Raji (cell line): Measurements from ENCODE around the gene TTC28.

Experiments
- POLR2A ChIP-seq: IDR thresholded peaks from 2 replicates; pipeline ENCODE4 v1.6.1; 2011; ENCODE audit warnings: low read depth, low read length, control low read depth; ENCODE audit not compliant: insufficient read depth

TTC28 gene

DNA sequence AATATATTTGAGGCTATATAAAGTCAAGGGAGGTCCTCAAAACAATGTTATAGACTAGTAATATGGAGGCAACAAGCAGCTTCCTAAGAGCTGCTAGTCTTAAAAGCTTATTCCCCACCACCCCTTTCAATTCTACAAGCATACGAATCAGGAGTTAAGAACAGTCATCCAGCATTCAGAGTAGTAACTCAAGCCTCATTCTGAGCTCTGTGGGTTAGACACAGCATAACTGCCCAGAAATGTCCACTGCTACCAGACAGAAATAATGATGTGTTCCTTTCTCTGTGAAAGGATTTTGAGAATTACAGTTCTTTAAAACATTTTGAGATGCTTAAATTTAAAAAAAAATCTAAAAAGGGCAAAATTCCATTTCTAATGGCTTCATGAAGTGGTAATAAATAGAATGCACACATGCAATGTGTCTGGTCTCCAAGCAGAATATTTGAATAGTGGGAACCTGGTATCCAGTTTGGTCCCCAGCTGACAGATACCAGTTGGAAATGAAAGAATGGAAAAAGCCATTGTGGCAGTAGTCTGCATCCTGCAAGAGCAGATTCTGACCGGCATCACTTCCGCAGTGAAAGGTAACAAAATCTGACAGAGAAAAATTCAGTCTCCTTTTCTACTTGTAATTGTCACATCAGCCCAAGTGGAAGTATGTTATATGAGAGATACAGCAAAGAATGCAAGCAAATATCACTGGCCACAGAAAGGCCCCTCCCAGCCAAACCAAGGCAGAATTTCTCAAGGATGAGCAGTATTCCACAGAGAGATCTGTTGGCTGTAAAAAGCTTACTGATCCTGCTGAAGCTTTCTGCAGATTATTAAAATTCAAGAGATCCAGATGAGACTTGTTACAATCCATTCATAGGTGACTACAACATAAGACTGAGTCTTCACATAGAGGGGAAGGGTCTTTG is 449.8 kb downstream of the TTC28 start:
- no peak for TF ChIP-seq POLR2A

DNA sequence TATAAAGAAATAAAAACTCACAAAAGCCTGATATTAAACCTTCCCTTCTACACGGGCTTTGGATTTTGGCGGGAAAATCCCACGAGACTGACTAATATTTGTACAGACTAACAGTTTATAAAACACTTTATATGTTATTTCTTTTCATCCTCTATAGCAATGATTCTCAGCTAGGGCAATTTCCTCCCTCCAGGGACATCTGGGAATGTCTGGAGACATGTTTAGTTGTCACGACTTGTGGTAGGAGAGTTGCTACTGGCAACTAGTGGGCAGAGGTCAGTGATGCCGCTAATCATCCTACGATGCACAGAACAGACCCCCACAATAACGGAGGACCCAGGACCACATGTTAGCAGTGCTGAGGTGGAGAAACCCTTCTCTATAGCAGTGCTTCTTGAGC is 455.8 kb downstream of the TTC28 start:
- TF ChIP-seq POLR2A: no peak

DNA sequence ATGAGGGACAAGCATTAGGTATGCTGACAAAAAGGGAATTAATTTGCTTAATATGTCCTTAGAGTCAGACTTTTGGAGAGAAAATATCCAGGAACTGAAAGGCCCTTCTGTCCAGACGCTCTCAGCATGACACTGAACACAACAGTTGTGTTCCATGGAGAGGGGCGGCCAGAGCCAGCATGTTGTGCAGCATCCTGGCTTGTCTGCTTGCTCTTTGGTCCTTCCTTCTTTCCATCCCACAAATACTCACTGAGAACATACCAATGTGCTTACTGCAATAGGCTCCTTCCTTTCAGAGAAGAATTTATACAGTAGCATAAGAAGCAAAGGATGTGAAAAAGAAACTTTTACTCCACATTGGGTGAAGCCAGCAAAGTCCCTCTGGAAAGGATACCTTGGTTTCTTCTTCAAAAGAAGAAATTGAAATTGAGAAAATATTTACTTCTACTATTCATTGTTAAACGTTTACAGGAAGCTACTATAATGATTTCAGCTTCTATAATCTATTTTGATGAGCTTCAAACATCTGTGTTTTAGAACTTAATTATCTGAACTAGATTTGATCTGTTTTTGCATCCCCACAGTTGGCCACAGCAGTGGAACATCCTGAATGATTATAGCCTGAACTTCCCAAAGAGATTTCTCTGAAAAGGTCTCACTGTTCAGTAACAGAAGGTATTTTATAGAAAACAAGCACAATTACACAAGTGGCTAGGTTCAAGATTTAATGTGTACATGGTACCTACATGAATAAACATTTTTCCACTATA is 456.5 kb downstream of the TTC28 start:
- TF ChIP-seq POLR2A: no peak

DNA sequence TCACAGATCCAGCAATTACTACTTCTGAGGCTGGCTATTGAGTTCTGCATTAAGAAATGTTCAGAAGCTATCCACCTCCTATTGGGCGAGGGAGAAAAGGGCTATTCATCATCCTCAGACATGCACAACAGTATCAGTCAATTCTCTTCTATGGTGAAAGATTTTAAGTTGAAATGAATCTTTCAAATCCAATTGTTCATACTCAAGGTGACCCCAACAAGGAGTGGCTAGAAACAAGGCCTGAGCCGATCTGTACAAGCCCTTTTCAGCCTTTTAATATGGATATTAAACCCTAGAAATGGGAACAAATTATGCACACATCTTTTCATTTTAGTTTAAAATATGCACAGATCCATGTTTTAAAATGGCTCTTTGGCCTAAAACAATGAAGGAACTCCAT is 457.1 kb downstream of the TTC28 start:
- TF ChIP-seq POLR2A: no peak

DNA sequence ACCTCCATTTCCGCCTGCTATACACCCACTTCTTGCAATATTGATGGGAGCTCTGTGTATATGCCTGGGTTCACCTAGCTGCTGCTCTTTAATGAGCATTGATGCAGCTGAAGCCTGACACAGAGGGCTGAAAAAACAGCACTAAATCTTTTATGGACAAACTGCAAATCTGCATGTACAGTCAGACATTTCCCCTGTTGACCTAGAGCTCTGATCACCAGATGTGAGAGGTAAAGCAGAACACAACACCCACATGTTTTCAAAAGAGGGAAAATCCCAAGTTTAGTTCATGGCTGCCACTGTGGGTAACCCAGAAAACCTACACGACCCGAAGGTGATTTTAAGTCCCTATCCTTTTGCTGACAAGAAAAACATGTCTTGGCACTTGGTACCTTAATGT is 457.6 kb downstream of the TTC28 start:
- TF ChIP-seq POLR2A: no peak

DNA sequence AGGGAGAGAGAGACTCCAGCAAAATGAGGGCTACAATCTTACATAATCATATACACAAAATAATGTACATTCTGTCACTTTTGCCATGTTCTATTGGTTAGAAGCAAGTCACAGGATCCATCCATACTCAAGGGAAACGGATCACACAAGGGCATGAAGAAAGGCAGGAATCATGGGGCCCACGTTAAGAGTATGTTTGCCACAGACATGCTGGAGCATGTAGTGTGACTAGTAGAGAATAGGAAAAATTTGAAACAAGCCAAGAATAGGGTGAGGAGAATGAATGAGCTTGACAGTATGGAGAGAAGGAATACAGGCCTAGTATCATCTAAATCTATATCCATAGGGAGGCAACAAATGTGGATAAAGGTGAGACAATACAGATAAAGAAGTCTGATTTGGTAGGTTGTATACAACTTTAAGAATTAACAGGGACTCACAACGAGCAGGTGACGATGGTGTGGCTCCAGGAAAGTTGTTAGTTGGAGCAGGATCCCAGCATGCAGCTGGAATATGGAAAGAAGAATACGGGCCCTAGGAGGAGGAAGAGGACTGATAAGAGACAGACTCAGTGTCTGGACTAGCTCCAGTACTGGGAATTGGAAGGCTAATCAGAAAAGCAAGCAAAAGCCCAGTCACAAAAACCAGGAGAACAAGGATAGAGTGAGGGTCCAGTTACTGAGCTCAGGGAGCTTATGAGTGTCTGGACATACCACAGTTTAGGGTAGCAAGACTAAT is 458.8 kb downstream of the TTC28 start:
- no peak for TF ChIP-seq POLR2A

DNA sequence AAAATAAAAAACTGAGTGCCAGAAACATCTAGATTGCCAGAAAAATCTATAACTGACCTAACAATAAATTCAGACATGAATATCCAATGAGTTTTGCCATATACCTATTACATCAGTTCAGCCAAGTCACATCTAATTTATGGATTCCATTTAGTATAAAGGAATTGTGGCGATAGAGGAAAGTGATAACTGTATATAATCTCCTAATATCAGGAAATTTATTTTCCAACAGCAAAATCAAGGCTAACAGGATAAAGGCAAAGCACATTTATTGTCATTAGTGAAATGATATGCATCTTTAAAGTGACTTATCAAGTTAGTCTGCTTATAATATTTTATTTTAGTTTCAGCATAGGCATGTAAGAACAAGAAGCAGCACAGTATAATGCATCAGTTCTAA is 462.4 kb downstream of the TTC28 start:
- TF ChIP-seq POLR2A: no peak

DNA sequence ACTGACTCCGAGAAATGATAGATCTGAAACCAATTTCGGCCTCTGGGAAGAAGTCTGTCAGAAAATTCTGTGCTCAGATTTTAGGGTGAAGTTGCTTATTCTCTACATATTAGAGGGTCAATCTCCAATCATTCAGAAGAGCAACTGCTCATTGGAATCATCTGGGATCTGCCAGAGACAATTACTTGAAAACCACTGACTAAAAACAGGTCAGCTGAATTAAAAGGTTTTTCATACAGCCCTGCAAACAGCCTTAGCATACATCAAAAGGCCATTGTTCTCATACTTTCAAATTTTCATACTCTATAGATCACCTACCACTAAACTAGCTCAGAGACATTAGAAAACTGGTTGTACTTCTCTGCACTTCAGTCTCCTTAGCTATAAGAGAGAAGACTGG is 470.9 kb downstream of the TTC28 start:
- TF ChIP-seq POLR2A: no peak

DNA sequence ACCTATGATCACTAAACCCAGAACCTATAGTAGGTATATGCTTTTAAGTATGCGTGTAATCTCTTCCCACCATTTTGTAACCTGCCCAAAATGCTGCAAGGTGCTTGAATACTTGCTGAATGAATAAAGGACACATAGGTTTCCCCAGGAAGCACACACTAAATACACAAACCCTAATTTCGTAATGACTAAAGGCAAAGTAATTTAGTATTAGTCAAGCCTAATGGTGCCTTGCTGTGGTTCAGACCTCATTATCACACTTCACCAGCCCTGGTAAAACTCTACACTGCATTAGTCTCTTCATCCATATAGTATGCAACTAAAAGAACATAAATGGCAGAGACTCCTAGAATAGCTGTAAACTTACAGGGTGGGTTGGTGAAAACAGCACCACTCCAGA is 471.6 kb downstream of the TTC28 start:
- no peak for TF ChIP-seq POLR2A

DNA sequence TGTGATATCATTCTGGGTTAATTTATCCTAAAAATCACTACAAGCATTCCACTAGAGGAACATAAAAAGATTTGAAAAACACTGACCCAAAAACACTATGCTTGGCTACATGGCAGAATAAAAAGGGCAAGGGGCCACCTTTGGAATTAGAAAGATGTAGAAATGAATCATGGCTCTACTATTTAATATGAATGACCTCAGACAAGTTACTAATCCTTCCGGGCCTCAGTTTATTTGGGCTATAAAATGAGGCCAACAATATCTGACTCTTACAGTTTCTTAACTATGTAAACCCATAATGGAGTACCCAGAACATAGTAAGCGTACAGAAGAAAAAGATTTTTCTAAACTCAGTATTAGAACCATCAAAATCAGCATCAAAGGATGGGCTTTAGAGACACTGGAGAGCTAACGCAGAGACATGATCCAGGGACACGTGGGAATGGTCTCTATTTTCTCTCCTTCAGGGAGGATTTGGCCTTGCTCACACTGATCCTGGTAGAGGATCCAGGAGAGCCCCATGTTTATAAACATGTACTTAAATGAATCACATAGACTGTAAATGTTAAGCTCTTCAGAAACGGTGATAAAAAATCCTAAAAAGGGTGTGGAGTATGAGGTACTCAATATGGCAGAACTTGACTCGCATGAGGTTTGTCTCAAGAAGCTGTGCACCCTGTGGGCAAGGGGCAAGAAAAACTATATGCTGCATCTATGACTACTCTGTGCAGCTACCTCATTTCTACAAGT is 472.2 kb downstream of the TTC28 start:
- no peak for TF ChIP-seq POLR2A

DNA sequence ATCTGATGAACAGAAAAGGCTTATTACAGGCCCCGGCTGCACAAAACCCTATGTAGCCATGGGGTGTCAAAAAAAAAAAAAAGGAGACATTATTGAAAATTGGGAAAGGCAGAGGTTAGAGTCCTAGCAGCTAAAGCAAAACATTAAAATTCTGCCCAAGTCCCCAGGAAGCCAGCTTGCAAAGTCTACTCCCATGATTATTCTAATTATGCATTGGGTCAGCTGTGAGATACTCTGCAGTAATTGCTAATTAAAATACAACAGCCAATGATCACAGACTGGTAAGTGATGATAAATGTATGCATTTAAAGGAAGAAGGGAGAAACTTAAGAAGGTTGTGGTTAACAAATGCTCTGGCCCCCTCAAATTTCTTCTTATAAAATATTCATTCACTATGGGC is 473.7 kb downstream of the TTC28 start:
- TF ChIP-seq POLR2A: no peak

DNA sequence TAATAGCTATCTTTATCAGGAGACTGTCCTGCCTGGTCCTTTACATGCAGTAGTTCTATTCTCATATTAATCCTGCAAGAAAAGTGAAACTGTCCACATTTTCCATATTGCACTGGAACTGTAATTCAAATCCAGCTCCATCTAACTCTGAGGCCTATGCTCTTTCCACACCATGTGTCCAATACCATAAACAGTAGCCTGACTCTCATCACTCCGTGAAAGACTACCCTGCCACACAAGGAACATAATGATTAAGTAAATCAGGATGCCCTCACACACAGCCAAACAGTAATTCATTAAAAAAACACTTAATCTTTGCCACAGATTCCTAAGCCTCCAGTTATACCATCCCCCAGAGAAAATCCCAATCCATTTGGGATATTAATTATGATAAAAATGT is 475.3 kb downstream of the TTC28 start:
- TF ChIP-seq POLR2A: no peak

DNA sequence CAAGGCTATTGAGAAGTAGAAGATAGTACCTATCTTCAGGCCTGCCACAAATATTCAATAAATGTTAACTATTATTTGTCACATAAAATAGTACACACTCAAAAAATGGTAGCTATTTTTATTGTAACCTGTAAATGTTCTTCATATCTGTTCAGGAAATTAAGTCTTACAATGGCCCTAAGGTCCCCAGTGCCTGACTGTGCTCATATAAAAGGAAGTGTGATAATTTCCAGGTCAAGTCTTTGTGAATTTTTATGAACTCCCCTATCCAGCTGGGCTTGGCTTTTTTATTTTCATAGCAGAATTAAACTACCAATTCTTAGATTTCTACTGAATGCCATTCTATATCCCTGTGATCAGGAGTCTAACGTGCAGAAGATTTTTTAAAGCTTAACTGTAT is 476.4 kb downstream of the TTC28 start:
- no peak for TF ChIP-seq POLR2A

DNA sequence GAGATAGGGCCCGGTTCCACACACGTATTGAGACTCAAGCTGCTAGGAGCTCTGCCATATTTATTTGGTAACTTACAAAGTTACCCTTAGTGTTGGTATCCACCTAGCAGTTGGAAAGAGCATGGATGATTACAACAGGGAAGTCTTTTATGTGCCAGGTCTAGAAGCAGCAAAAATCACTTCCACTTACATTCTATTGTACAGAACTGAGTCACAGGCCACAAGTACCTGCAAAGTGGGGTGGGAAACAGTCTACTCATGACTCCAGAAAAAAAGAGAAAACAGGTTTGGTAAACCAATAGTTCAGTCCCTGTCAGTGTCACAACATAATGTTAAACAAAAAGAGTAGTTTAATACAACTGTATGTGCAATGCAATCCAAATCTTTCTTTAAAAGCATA is 480.9 kb downstream of the TTC28 start:
- no peak for TF ChIP-seq POLR2A
